ENCODE measurements around the gene FAM83F. TPM values are rescaled to one million over a fixed set of nuclear protein-coding genes. Genes with fewer than 3 reads are reported as not detected.
"Not testable (repeated sequence)": the region's sequence is repeated elsewhere in the genome, so short reads cannot be mapped to it uniquely, and the experiment has no call there.

The FAM83F gene
- total RNA-seq, 1 donor from 2014 or later: 12.8 TPM

- no peak for TF ChIP-seq POLR2A (IDR thresholded peaks at IDR 0.05)
- no peak for TF ChIP-seq POLR2AphosphoS5 (IDR thresholded peaks at IDR 0.05; ENCODE audit: insufficient read depth in 1 of 2, low read depth in 1 of 2)
- TF ChIP-seq CTCF (IDR thresholded peaks at IDR 0.05): no peak
- no peaks in the 10 kb centered on the region for H3K27me3 ChIP-seq
- intact Hi-C loops (cut with DNase I): no loop called here
- no peaks in the 10 kb centered on the region for H3K36me3 ChIP-seq
- H3K27ac ChIP-seq: no peak overlapping the region
- H3K9me3 ChIP-seq: no peaks in the 10 kb centered on the region
- peaks cover 6% of the 10 kb centered on the region for H3K4me1 ChIP-seq
- DNase-seq (ENCODE audit: extremely low spot score in 2 of 2): no peak
- H3K4me3 ChIP-seq: no peak overlapping the region
Measured at GRCh38 chr22:39989633-39990032, 5.1 kb upstream of the FAM83F start.

GRCh38 chr22:39990686-39991085, 4.1 kb upstream of the FAM83F start:
- no peak for DNase-seq (ENCODE audit: extremely low spot score in 2 of 2)
- Histone ChIP-seq H3K36me3 (no peaks in the 10 kb centered on the region), H3K4me3 (no peak overlapping the region), H3K27ac (no peak overlapping the region), H3K4me1 (peaks cover 6% of the 10 kb centered on the region), H3K9me3 (no peaks in the 10 kb centered on the region), H3K27me3 (no peaks in the 10 kb centered on the region)
- no peak for TF ChIP-seq CTCF (IDR thresholded peaks at IDR 0.05)
- no peak for TF ChIP-seq POLR2A (IDR thresholded peaks at IDR 0.05)
- no peak for TF ChIP-seq POLR2AphosphoS5 (IDR thresholded peaks at IDR 0.05; ENCODE audit: insufficient read depth in 1 of 2, low read depth in 1 of 2)
- intact Hi-C loops (cut with DNase I): no loop called here

DNA sequence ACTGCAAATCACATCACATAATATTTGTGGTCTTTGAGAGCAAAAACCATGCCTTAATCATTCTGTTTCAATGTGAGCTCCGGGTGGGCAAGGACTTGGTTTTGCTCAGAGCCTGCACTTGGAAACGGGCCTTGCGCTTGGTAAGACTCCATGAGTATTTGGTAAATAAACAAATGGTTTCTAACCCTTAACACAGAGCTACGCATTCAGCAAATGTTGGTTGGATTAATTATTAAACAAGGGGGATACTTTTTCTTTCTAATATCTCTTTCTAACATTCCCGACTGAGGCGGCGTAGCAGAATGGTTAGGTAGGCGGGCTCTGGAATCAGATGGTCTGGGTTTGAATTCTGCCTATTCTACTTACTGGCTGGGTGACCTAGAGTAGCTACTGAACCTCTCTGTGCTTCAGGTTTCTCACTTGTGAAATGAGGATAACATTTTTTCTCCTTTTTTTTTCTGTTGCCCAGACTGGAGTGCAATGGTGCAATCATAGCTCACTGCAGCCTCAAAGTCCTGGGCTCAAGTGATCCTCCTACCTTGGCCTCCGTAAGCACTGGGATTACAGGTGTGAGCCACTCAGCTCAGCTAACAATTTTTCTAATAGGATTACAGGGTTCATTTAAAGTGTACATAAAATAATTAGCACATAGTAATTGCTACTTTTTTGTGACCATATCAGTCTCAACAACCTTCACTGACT, 3.4 kb upstream of the FAM83F start:
- H3K27ac ChIP-seq: no peak overlapping the region
- no peaks in the 10 kb centered on the region for H3K27me3 ChIP-seq
- TF ChIP-seq POLR2A (IDR thresholded peaks at IDR 0.05) (no peak), CTCF (IDR thresholded peaks at IDR 0.05) (no peak), POLR2AphosphoS5 (IDR thresholded peaks at IDR 0.05; ENCODE audit: insufficient read depth in 1 of 2, low read depth in 1 of 2) (no peak)
- H3K4me3 ChIP-seq: no peak overlapping the region
- intact Hi-C loops (cut with DNase I): no loop called here
- no peak for DNase-seq (ENCODE audit: extremely low spot score in 2 of 2)
- no peaks in the 10 kb centered on the region for H3K9me3 ChIP-seq
- peaks cover 6% of the 10 kb centered on the region for H3K4me1 ChIP-seq
- H3K36me3 ChIP-seq: no peaks in the 10 kb centered on the region

- intact Hi-C loops (cut with DNase I): no loop called here
- H3K4me1 ChIP-seq: peaks cover 7% of the 10 kb centered on the region
Measured at GRCh38 chr22:39992088-39992826, 2.5 kb upstream of the FAM83F start.

GRCh38 chr22:39992894-39993293, 1.9 kb upstream of the FAM83F start:
- H3K36me3 ChIP-seq; H3K27ac ChIP-seq; H3K27me3 ChIP-seq; DNase-seq (ENCODE audit: extremely low spot score in 2 of 2); intact Hi-C loops (cut with DNase I); H3K9me3 ChIP-seq; H3K4me3 ChIP-seq: not testable (repeated sequence)
- peaks cover 14% of the 10 kb centered on the region for H3K4me1 ChIP-seq

More at GRCh38 chr22:39992088-39992826, 2.5 kb upstream of the FAM83F start:
- Histone ChIP-seq H3K36me3 (no peaks in the 10 kb centered on the region), H3K27ac (no peak overlapping the region), H3K9me3 (no peaks in the 10 kb centered on the region), H3K4me3 (no peak overlapping the region), H3K27me3 (no peaks in the 10 kb centered on the region)
- no peak for DNase-seq (ENCODE audit: extremely low spot score in 2 of 2)
- TF ChIP-seq CTCF (IDR thresholded peaks at IDR 0.05) (no peak), POLR2A (IDR thresholded peaks at IDR 0.05) (no peak), POLR2AphosphoS5 (IDR thresholded peaks at IDR 0.05; ENCODE audit: insufficient read depth in 1 of 2, low read depth in 1 of 2) (no peak)

Data from vagina (tissue), 2 donors.